HepG2 (cell line): ENCODE measurements around the gene SEMA4A. TPM values are rescaled to one million over a fixed set of nuclear protein-coding genes. Genes with fewer than 3 reads are reported as not detected.

Source experiments
- CSRNP2 ChIP-seq: sonication (generic); formaldehyde crosslinking; conservative IDR thresholded peaks from 2 replicates; pipeline ENCODE4 v1.8.0; 2022; ENCODE audit warnings: low read depth, missing genetic modification reagents
- HBP1 ChIP-seq: IDR thresholded peaks from 2 replicates; pipeline ENCODE4 v1.6.1; 2016; ENCODE audit warnings: low read depth, control low read depth
- HMG20A ChIP-seq: IDR thresholded peaks from 2 replicates; pipeline ENCODE4 v1.6.1; 2016; ENCODE audit warnings: borderline replicate concordance
- HNF4G ChIP-seq, 2 experiments: sonication (generic) in 1 of 2; formaldehyde crosslinking in 1 of 2; IDR thresholded peaks; 2 replicates each; pipeline versions ENCODE4 v1.4.0 to v1.6.1; 2011 to 2020; ENCODE audit warnings: borderline replicate concordance in 2 of 2, low read depth in 2 of 2, mild to moderate bottlenecking in 2 of 2, low read length in 1 of 2, missing genetic modification reagents in 1 of 2, moderate library complexity in 1 of 2
- HOXA9 ChIP-seq: sonication (generic); formaldehyde crosslinking; IDR thresholded peaks from 2 replicates; pipeline ENCODE4 v1.8.1; 2022; ENCODE audit warnings: missing genetic modification reagents, mild to moderate bottlenecking, moderate library complexity, borderline replicate concordance
- JARID2 ChIP-seq: sonication (generic); formaldehyde crosslinking; IDR thresholded peaks from 2 replicates; pipeline ENCODE4 v1.8.1; 2023; ENCODE audit warnings: missing genetic modification reagents, inconsistent platforms; ENCODE audit not compliant: insufficient replicate concordance
- KLF15 ChIP-seq: sonication (generic); formaldehyde crosslinking; IDR thresholded peaks from 2 replicates; pipeline ENCODE4 v1.8.1; 2023; ENCODE audit warnings: borderline replicate concordance, mild to moderate bottlenecking, inconsistent platforms, missing genetic modification reagents, mixed read lengths
- MZF1 ChIP-seq: sonication (generic); formaldehyde crosslinking; IDR thresholded peaks from 2 replicates; pipeline ENCODE4 v1.8.1; 2023; ENCODE audit warnings: mild to moderate bottlenecking, missing genetic modification reagents, borderline replicate concordance
- NFE2L2 ChIP-seq: fragments of 150-350 bp; IDR thresholded peaks from 2 replicates; pipeline ENCODE4 v1.6.1; 2014; ENCODE audit warnings: low read length
- PHF5A ChIP-seq: IDR thresholded peaks from one replicate; pipeline ENCODE4 v1.6.1; 2018; ENCODE audit warnings: low read depth, missing genetic modification reagents; ENCODE audit not compliant: unreplicated experiment
- SIN3B ChIP-seq: fragments of 150-350 bp; IDR thresholded peaks from 2 replicates; pipeline ENCODE4 v1.6.1; 2014; ENCODE audit warnings: low read length
- SPEN ChIP-seq: sonication (generic); formaldehyde crosslinking; IDR thresholded peaks from 2 replicates; pipeline ENCODE4 v1.5.1; 2020; ENCODE audit warnings: low read depth, mild to moderate bottlenecking, missing genetic modification reagents
- ZNF124 ChIP-seq: sonication (generic); formaldehyde crosslinking; IDR thresholded peaks from 2 replicates; pipeline ENCODE4 v1.4.0; 2020; ENCODE audit warnings: missing genetic modification reagents
- ZNF251 ChIP-seq: sonication (generic); formaldehyde crosslinking; IDR thresholded peaks from 2 replicates; pipeline ENCODE4 v1.9.0; 2021; ENCODE audit warnings: mild to moderate bottlenecking, missing genetic modification reagents
- ZNF383 ChIP-seq: sonication (generic); formaldehyde crosslinking; IDR thresholded peaks from 2 replicates; pipeline ENCODE4 v1.4.0; 2020; ENCODE audit warnings: missing genetic modification reagents, mild to moderate bottlenecking, borderline replicate concordance
- ZNF501 ChIP-seq: sonication (generic); formaldehyde crosslinking; IDR thresholded peaks from 2 replicates; pipeline ENCODE4 v1.5.1; 2020; ENCODE audit warnings: mild to moderate bottlenecking, moderate library complexity, missing genetic modification reagents
- ZNF510 ChIP-seq: sonication (generic); formaldehyde crosslinking; IDR thresholded peaks from 2 replicates; pipeline ENCODE4 v1.4.0; 2020; ENCODE audit warnings: low read depth, mild to moderate bottlenecking, missing genetic modification reagents
- ZNF713 ChIP-seq: sonication (generic); formaldehyde crosslinking; IDR thresholded peaks from 2 replicates; pipeline ENCODE4 v1.4.0; 2020; ENCODE audit warnings: mild to moderate bottlenecking, missing genetic modification reagents
- ZNF724P ChIP-seq: sonication (generic); formaldehyde crosslinking; IDR thresholded peaks from 2 replicates; pipeline ENCODE4 v1.8.0; 2022; ENCODE audit warnings: missing genetic modification reagents, borderline replicate concordance
- ZNF878 ChIP-seq: sonication (generic); formaldehyde crosslinking; IDR thresholded peaks from 2 replicates; pipeline ENCODE4 v1.8.1; 2023; ENCODE audit warnings: mild to moderate bottlenecking, missing genetic modification reagents, moderate library complexity
- ZNF883 ChIP-seq: sonication (generic); formaldehyde crosslinking; IDR thresholded peaks from 2 replicates; pipeline ENCODE4 v1.5.1; 2020; ENCODE audit warnings: mild to moderate bottlenecking, missing genetic modification reagents; ENCODE audit errors: not compliant biosample characterization
- ZUFSP ChIP-seq: sonication (generic); formaldehyde crosslinking; IDR thresholded peaks from 2 replicates; pipeline ENCODE4 v1.9.0; 2021; ENCODE audit warnings: missing genetic modification reagents, mild to moderate bottlenecking, borderline replicate concordance
- polyA plus RNA-seq, 8 experiments: library from polyadenylated mRNA; depleted of rRNA in 3 of 8; stranded (reverse) in 7 of 8; unstranded in 1 of 8; fragments of >200 nt; fragmentation: Illumina TruSeq in 4 of 8; extraction: Trizol in 4 of 8; gene quantifications; 2 replicates each; pipeline versions ENCODE4 v1.2.1 to v1.2.3, GENCODE V29; 2011 to 2016; ENCODE audit warnings: low read depth in 4 of 8, missing spikeins in 1 of 8, mixed read lengths in 1 of 8; ENCODE audit not compliant: insufficient read depth in 1 of 8
- total RNA-seq, 5 experiments: library from RNA; depleted of rRNA; stranded (reverse); fragments of >200 nt; fragmentation: Illumina TruSeq; extraction: Trizol; gene quantifications; 2 replicates each; pipeline ENCODE4 v1.2.3, GENCODE V29; 2016; ENCODE audit warnings: low read depth in 1 of 5
- TF ChIP-seq, protein P1 (sequence below): sonication (generic); formaldehyde crosslinking; IDR thresholded peaks from 2 replicates; pipeline ENCODE4 v1.4.0; 2020; ENCODE audit warnings: missing genetic modification reagents

The SEMA4A gene
- total and polyA plus RNA-seq, 2 of the 13 experiments (the other 11 are each of a cell fraction or from before 2014, with no cell fraction given) = 0.09 to 0.20 TPM

- TF ChIP-seq ZNF383 (CRISPR knock-in tag) = no peak
- no peak for TF ChIP-seq SIN3B
- TF ChIP-seq JARID2 = no peak
- no peak for TF ChIP-seq HBP1 (CRISPR knock-in tag)
- TF ChIP-seq HNF4G (IDR thresholded peaks at IDR 0.05; ENCODE audit: borderline replicate concordance, low read depth, low read length) = no peak
- no peak for TF ChIP-seq HNF4G (CRISPR knock-in tag; IDR thresholded peaks at IDR 0.05; ENCODE audit: borderline replicate concordance, low read depth)
- TF ChIP-seq ZNF713 = no peak
- TF ChIP-seq ZNF124 (CRISPR knock-in tag) = no peak
- TF ChIP-seq ZNF883 (CRISPR knock-in tag) = no peak
- no peak for TF ChIP-seq ZNF724P
- peak; percentile 37; the same call in 1 of the 2 replicates for TF ChIP-seq HMG20A (CRISPR knock-in tag)
- TF ChIP-seq ZNF510 = no peak
- no peak for TF ChIP-seq CSRNP2 (CRISPR knock-in tag)
- TF ChIP-seq MZF1 (CRISPR knock-in tag) = no peak
- peak; percentile 54; the same call in 1 of the 2 replicates for TF ChIP-seq ZNF501 (CRISPR knock-in tag)
- TF ChIP-seq, protein P1, sequence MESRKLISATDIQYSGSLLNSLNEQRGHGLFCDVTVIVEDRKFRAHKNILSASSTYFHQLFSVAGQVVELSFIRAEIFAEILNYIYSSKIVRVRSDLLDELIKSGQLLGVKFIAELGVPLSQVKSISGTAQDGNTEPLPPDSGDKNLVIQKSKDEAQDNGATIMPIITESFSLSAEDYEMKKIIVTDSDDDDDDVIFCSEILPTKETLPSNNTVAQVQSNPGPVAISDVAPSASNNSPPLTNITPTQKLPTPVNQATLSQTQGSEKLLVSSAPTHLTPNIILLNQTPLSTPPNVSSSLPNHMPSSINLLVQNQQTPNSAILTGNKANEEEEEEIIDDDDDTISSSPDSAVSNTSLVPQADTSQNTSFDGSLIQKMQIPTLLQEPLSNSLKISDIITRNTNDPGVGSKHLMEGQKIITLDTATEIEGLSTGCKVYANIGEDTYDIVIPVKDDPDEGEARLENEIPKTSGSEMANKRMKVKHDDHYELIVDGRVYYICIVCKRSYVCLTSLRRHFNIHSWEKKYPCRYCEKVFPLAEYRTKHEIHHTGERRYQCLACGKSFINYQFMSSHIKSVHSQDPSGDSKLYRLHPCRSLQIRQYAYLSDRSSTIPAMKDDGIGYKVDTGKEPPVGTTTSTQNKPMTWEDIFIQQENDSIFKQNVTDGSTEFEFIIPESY (CRISPR knock-in tag) = no peak
- no peak for TF ChIP-seq HOXA9 (CRISPR knock-in tag)
- no peak for TF ChIP-seq ZNF251 (CRISPR knock-in tag)
- TF ChIP-seq ZNF878 (CRISPR knock-in tag) = no peak
- TF ChIP-seq SPEN = no peak
- no peak; the same call in 1 of the 2 replicates for TF ChIP-seq KLF15 (CRISPR knock-in tag)
- TF ChIP-seq PHF5A (CRISPR knock-in tag) = no peak
- no peak for TF ChIP-seq ZUFSP (CRISPR knock-in tag)
- no peak for TF ChIP-seq NFE2L2
Observed at GRCh38 chr1:156146020-156146768, 7.2 kb upstream of the SEMA4A start (continued).
